GM19099 (cell line): Measurements from ENCODE around the gene AK5.

Experiments
- POLR2A ChIP-seq: IDR thresholded peaks from 3 replicates; pipeline ENCODE4 v1.6.1; 2011; ENCODE audit warnings: low read depth; ENCODE audit not compliant: insufficient read length; ENCODE audit errors: extremely low read depth

AK5 gene

GRCh38 chr1:77322061-77322900, 40.5 kb downstream of the AK5 start:
- TF ChIP-seq POLR2A, result no peak

GRCh38 chr1:77333501-77333900, 51.7 kb downstream of the AK5 start:
- no peak for TF ChIP-seq POLR2A

GRCh38 chr1:77336729-77337128, 54.9 kb downstream of the AK5 start:
- TF ChIP-seq POLR2A, result no peak

- no peak for TF ChIP-seq POLR2A
Measured at GRCh38 chr1:77339326-77339725, 57.5 kb downstream of the AK5 start.

GRCh38 chr1:77341195-77341594, 59.4 kb downstream of the AK5 start:
- no peak for TF ChIP-seq POLR2A

- TF ChIP-seq POLR2A, result no peak
Measured at GRCh38 chr1:77342745-77343144, 60.9 kb downstream of the AK5 start.

- TF ChIP-seq POLR2A, result no peak
Measured at GRCh38 chr1:77347646-77348045, 65.8 kb downstream of the AK5 start.

GRCh38 chr1:77348549-77348948, 66.7 kb downstream of the AK5 start:
- TF ChIP-seq POLR2A, result no peak

GRCh38 chr1:77349275-77349674, 67.5 kb downstream of the AK5 start:
- TF ChIP-seq POLR2A, result no peak

- no peak for TF ChIP-seq POLR2A
Measured at GRCh38 chr1:77350012-77350770, 68.4 kb downstream of the AK5 start.

GRCh38 chr1:77354536-77354935, 72.7 kb downstream of the AK5 start:
- TF ChIP-seq POLR2A, result no peak

- no peak for TF ChIP-seq POLR2A
Measured at GRCh38 chr1:77355010-77355409, 73.2 kb downstream of the AK5 start.

GRCh38 chr1:77356136-77356535, 74.3 kb downstream of the AK5 start:
- TF ChIP-seq POLR2A, result no peak

- TF ChIP-seq POLR2A, result no peak
Measured at GRCh38 chr1:77360256-77360655, 78.4 kb downstream of the AK5 start.

GRCh38 chr1:77361621-77362020, 79.8 kb downstream of the AK5 start:
- TF ChIP-seq POLR2A, result no peak

- TF ChIP-seq POLR2A, result no peak
Measured at GRCh38 chr1:77370161-77370560, 88.3 kb downstream of the AK5 start.
